ENCODE results near the gene PAPPA. TPM values are rescaled to one million over a fixed set of nuclear protein-coding genes. Genes with fewer than 3 reads are reported as not detected.
A peak's percentile ranks its signal among the peaks of the same experiment; 100 is the strongest.

Gene PAPPA
- total and polyA plus RNA-seq, 2 of the 8 experiments (the other 6 are each of a cell fraction or from before 2014, with no cell fraction given), result 0.18 to 0.63 TPM

GRCh38 chr9:116275418-116276195 is 122.0 kb downstream of the PAPPA start:
- H4K8ac ChIP-seq (ENCODE audit: extremely low read depth, insufficient read depth, low read length), result no peak overlapping the region
- H2AK5ac ChIP-seq (ENCODE audit: low read depth, low read length), result no peak overlapping the region
- ChIA-PET CTCF (ENCODE audit: partially characterized antibody) (interaction anchor here (0.6 to 3.2 kb wide), 6 partner anchors 10 to 126 kb away, joined by 3 to 13 read pairs (median 3); no protein-coding TSS in a partner anchor), POLR2A (ENCODE audit: partially characterized antibody) (interaction anchor here (2.1 kb wide), 1 partner anchor 11 kb away, joined by 7 read pairs; no protein-coding TSS in a partner anchor)
- no peak overlapping the region for H3K18ac ChIP-seq (ENCODE audit: extremely low read depth, low read length)
- H3K14ac ChIP-seq (ENCODE audit: insufficient read length), result no peak overlapping the region
- H2BK5ac ChIP-seq (ENCODE audit: low read depth, low read length), result no peak overlapping the region
- no peaks in the 10 kb centered on the region for H3K79me1 ChIP-seq (ENCODE audit: low read depth, low read length)
- H4K20me1 ChIP-seq (replicated peaks in 1 of 2; ENCODE audit: control insufficient read depth in 1 of 2, insufficient read depth in 2 of 2, low read length in 2 of 2), result peaks cover 0 to 4% of the 10 kb centered on the region in 2 experiments
- peaks cover 14 to 38% (median 21%) of the 10 kb centered on the region in 4 experiments; a peak in 5 of 7 replicates for H3K4me1 ChIP-seq (replicated peaks in 1 of 4; ENCODE audit: control insufficient read depth in 3 of 4, insufficient read depth in 4 of 4, low read length in 3 of 4)
- no peak overlapping the region for H4K91ac ChIP-seq (replicated peaks; ENCODE audit: insufficient read length, low read length)
- H2BK15ac ChIP-seq (ENCODE audit: low read length), result peak overlapping the region; percentile 14; the same call in 1 of the 2 replicates
- H3K79me2 ChIP-seq (ENCODE audit: control insufficient read depth in 1 of 2, insufficient read depth in 2 of 2, low read length in 2 of 2), result no peaks in the 10 kb centered on the region
- H2BK12ac ChIP-seq (ENCODE audit: low read depth, low read length), result no peak overlapping the region; the same call in 1 of the 2 replicates
- peaks cover 27 to 65% (median 56%) of the 10 kb centered on the region in 4 experiments for H3K27me3 ChIP-seq (replicated peaks in 1 of 4; ENCODE audit: control insufficient read depth in 3 of 4, extremely low read depth in 1 of 4, insufficient read depth in 3 of 4, low read length in 3 of 4)
- no peak for TF ChIP-seq GTF2F1 (IDR thresholded peaks at IDR 0.05; ENCODE audit: borderline replicate concordance, low read depth, low read length)
- no peak for TF ChIP-seq NRF1 (IDR thresholded peaks at IDR 0.05; ENCODE audit: low read depth, low read length)
- no peak overlapping the region for H3K4me3 ChIP-seq (ENCODE audit: extremely low read depth in 1 of 4, insufficient read depth in 2 of 4, low read depth in 3 of 4, low read length in 4 of 4)
- no peak overlapping the region for H2BK20ac ChIP-seq (ENCODE audit: low read length)
- H2BK120ac ChIP-seq (replicated peaks; ENCODE audit: low read depth, low read length), result no peak overlapping the region
- no peak overlapping the region for H2AFZ ChIP-seq (ENCODE audit: low read length)
- H3K27ac ChIP-seq (ENCODE audit: low read depth, low read length), result no peak overlapping the region
- 68% methylated on average over 6 of the region's 6 CpGs; no CpG with 5 or more reads in 1 of the 2 experiments for WGBS, 2 experiments (ENCODE audit: extremely low coverage in 1 of 2, insufficient coverage in 1 of 2, insufficient read length in 1 of 2, insufficient replicate concordance in 2 of 2, low coverage in 1 of 2, low lambda C conversion rate in 2 of 2, missing lambda C conversion rate in 1 of 2)
- H3K9ac ChIP-seq (replicated peaks in 1 of 4; ENCODE audit: extremely low read depth in 1 of 4, low read depth in 3 of 4, low read length in 3 of 4), result no peak overlapping the region
- H3K4me2 ChIP-seq (ENCODE audit: insufficient read depth in 1 of 2, low read depth in 2 of 2, low read length in 2 of 2), result no peak overlapping the region; a peak in 1 of 4 replicates
- H3K56ac ChIP-seq (replicated peaks; ENCODE audit: insufficient read length, low read depth, low read length), result no peak overlapping the region
- H3K23ac ChIP-seq (ENCODE audit: insufficient read length), result no peak overlapping the region
- H4K5ac ChIP-seq (ENCODE audit: insufficient read length, low read depth, low read length), result no peak overlapping the region
- FAIRE-seq (no peak), DNase-seq (ENCODE audit: low read depth in 1 of 2, low spot score in 2 of 2) (no peak)
- H3K36me3 ChIP-seq (ENCODE audit: control insufficient read depth in 2 of 4, insufficient read depth in 4 of 4, low read length in 3 of 4), result no peaks in the 10 kb centered on the region
- no peak overlapping the region for H3K4ac ChIP-seq (replicated peaks; ENCODE audit: insufficient read length, low read depth, low read length)
- H3K9me3 ChIP-seq (ENCODE audit: insufficient read depth in 2 of 2, low read depth in 1 of 2, low read length in 1 of 2), result no peaks in the 10 kb centered on the region
- no peaks in the 10 kb centered on the region for H3K23me2 ChIP-seq (ENCODE audit: low read depth, low read length)

Measured in H1 (cell line).